Tibial artery (tissue), 4 donors: ENCODE data around the gene TTLL9.

Experiments
- DNase-seq, 2 donors: peaks; one replicate each; pipeline ENCODE4 v3.0.0-alpha.2; 2019
- H3K27ac ChIP-seq, 2 donors: fragments of 200-600 bp; sonication (generic) in 1 of 2; 1 replicate in 1 of 2; 2 replicates in 1 of 2; pipeline ENCODE4 v1.5.1; 2018 to 2019; ENCODE audit warnings: mild to moderate bottlenecking in 1 of 2
- H3K27me3 ChIP-seq, 2 donors: fragments of 200-600 bp; sonication (generic) in 1 of 2; one replicate each; pipeline versions ENCODE4 v1.5.1 to v1.6.0; 2016 to 2019
- H3K36me3 ChIP-seq, 3 donors: fragments of 200-600 bp; sonication (generic) in 2 of 3; one replicate each; pipeline ENCODE4 v1.5.1; 2016 to 2019; ENCODE audit warnings: mild to moderate bottlenecking in 2 of 3
- H3K4me1 ChIP-seq, 4 donors: fragments of 200-600 bp; sonication (generic) in 2 of 4; 1 replicate in 3 of 4; 2 replicates in 1 of 4; pipeline ENCODE4 v1.5.1; 2016 to 2019
- H3K4me3 ChIP-seq, 2 donors: fragments of 200-600 bp; sonication (generic) in 1 of 2; 1 replicate in 1 of 2; 2 replicates in 1 of 2; pipeline ENCODE4 v1.5.1; 2018 to 2019; ENCODE audit warnings: mild to moderate bottlenecking in 2 of 2
- H3K9me3 ChIP-seq, 3 donors: fragments of 200-600 bp; sonication (generic) in 1 of 3; one replicate each; pipeline ENCODE4 v1.5.1; 2016 to 2019
- CTCF ChIP-seq, 2 experiments: fragments of 200-600 bp in 1 of 2; fragments of 450-650 bp in 1 of 2; IDR thresholded peaks; one replicate each; pipeline ENCODE4 v1.5.1; 2017 to 2019; ENCODE audit warnings: antibody characterized with exemption in 2 of 2, mild to moderate bottlenecking in 1 of 2, moderate library complexity in 1 of 2
- intact Hi-C: fragments of 100-400 bp; cut with DNase I; formaldehyde crosslinking; loops from one replicate; pipeline ENCODE4 v1.15.0; 2023; ENCODE audit warnings: low total_unique reads

TTLL9 gene

GRCh38 chr20:31901615-31902014, 31.2 kb downstream of the TTLL9 start:
- TF ChIP-seq CTCF (IDR thresholded peaks at IDR 0.05), result no peak

GRCh38 chr20:31903627-31904386, 33.4 kb downstream of the TTLL9 start:
- H3K9me3 ChIP-seq, result no peaks in the 10 kb centered on the region
- no peak overlapping the region for H3K4me3 ChIP-seq
- TF ChIP-seq CTCF (IDR thresholded peaks at IDR 0.05), result no peak
- no peak for DNase-seq
- intact Hi-C loops, result no loop called here
- no peak overlapping the region for H3K27ac ChIP-seq
- no peaks in the 10 kb centered on the region for H3K27me3 ChIP-seq
- no peaks in the 10 kb centered on the region for H3K4me1 ChIP-seq
- no peaks in the 10 kb centered on the region for H3K36me3 ChIP-seq

More at GRCh38 chr20:31901615-31902014, 31.2 kb downstream of the TTLL9 start:
- no peaks in the 10 kb centered on the region for H3K27me3 ChIP-seq
- no peaks in the 10 kb centered on the region for H3K4me1 ChIP-seq
- no peak overlapping the region for H3K4me3 ChIP-seq
- H3K36me3 ChIP-seq, result no peaks in the 10 kb centered on the region
- intact Hi-C loops, result no loop called here
- H3K9me3 ChIP-seq, result no peaks in the 10 kb centered on the region
- H3K27ac ChIP-seq, result no peak overlapping the region
- no peak for DNase-seq

- TF ChIP-seq CTCF (IDR thresholded peaks at IDR 0.05), result no peak
- H3K4me1 ChIP-seq, result no peaks in the 10 kb centered on the region
- H3K27ac ChIP-seq, result no peak overlapping the region
These were observed 35.6 kb downstream of the TTLL9 start for GRCh38 chr20:31906001-31906400.

GRCh38 chr20:31907046-31907445, 36.6 kb downstream of the TTLL9 start:
- DNase-seq, result no peak
- Histone ChIP-seq H3K36me3 (no peaks in the 10 kb centered on the region), H3K4me3 (no peak overlapping the region), H3K27ac (no peak overlapping the region), H3K4me1 (no peaks in the 10 kb centered on the region), H3K9me3 (no peaks in the 10 kb centered on the region), H3K27me3 (no peaks in the 10 kb centered on the region)
- intact Hi-C loops, result no loop called here
- TF ChIP-seq CTCF (IDR thresholded peaks at IDR 0.05), result no peak

More at GRCh38 chr20:31906001-31906400, 35.6 kb downstream of the TTLL9 start:
- Histone ChIP-seq H3K4me3 (no peak overlapping the region), H3K36me3 (no peaks in the 10 kb centered on the region), H3K27me3 (no peaks in the 10 kb centered on the region), H3K9me3 (no peaks in the 10 kb centered on the region)
- no peak for DNase-seq
- intact Hi-C loops, result no loop called here

GRCh38 chr20:31908016-31908415, 37.6 kb downstream of the TTLL9 start:
- intact Hi-C loops, result no loop called here
- H3K9me3 ChIP-seq, result no peaks in the 10 kb centered on the region
- no peak for TF ChIP-seq CTCF (IDR thresholded peaks at IDR 0.05)

More at GRCh38 chr20:31908016-31908415, 37.6 kb downstream of the TTLL9 start:
- Histone ChIP-seq H3K27ac (no peak overlapping the region), H3K4me1 (no peaks in the 10 kb centered on the region), H3K4me3 (no peak overlapping the region), H3K27me3 (no peaks in the 10 kb centered on the region), H3K36me3 (no peaks in the 10 kb centered on the region)
- DNase-seq, result no peak
